Ecto neural progenitor cell (in vitro differentiated cells): Measurements from ENCODE around the gene SLC23A2.

Experiments used
- DNase-seq: peaks from one replicate; pipeline ENCODE4 v3.0.0-alpha.2; 2018; ENCODE audit warnings: low spot score

Gene SLC23A2

GRCh38 chr20:4813863-4814695, 187.2 kb downstream of the SLC23A2 start:
- no peak for DNase-seq

GRCh38 chr20:4813076-4813862, 188.0 kb downstream of the SLC23A2 start:
- no peak for DNase-seq

- DNase-seq = no peak
Measured at GRCh38 chr20:4812641-4813075, 188.7 kb downstream of the SLC23A2 start.

- no peak for DNase-seq
Measured at GRCh38 chr20:4812216-4812615, 189.1 kb downstream of the SLC23A2 start.

GRCh38 chr20:4811661-4812181, 189.6 kb downstream of the SLC23A2 start:
- no peak for DNase-seq

GRCh38 chr20:4811257-4811656, 190.1 kb downstream of the SLC23A2 start:
- DNase-seq = no peak

- no peak for DNase-seq
Measured at GRCh38 chr20:4810426-4811019, 190.8 kb downstream of the SLC23A2 start.

GRCh38 chr20:4809707-4810106, 191.6 kb downstream of the SLC23A2 start:
- no peak for DNase-seq

GRCh38 chr20:4808872-4809271, 192.4 kb downstream of the SLC23A2 start:
- DNase-seq = no peak

GRCh38 chr20:4805663-4806449, 195.5 kb downstream of the SLC23A2 start:
- no peak for DNase-seq

- no peak for DNase-seq
Measured at GRCh38 chr20:4802527-4802926, 198.8 kb downstream of the SLC23A2 start.
